AG10803 (cell line): ENCODE measurements around the gene ZDHHC13.

Experiments used
- DNase-seq: peaks from one replicate; pipeline ENCODE4 v3.0.0; 2010; ENCODE audit warnings: low read depth
- H3K4me3 ChIP-seq: 2 replicates; pipeline ENCODE4 v1.5.1; 2011; ENCODE audit warnings: mild to moderate bottlenecking, low read length, control low read depth
- CTCF ChIP-seq: conservative IDR thresholded peaks from 2 replicates; pipeline ENCODE4 v1.5.1; 2011; ENCODE audit warnings: mild to moderate bottlenecking, low read length, control low read depth, inconsistent platforms

ZDHHC13 gene

DNA sequence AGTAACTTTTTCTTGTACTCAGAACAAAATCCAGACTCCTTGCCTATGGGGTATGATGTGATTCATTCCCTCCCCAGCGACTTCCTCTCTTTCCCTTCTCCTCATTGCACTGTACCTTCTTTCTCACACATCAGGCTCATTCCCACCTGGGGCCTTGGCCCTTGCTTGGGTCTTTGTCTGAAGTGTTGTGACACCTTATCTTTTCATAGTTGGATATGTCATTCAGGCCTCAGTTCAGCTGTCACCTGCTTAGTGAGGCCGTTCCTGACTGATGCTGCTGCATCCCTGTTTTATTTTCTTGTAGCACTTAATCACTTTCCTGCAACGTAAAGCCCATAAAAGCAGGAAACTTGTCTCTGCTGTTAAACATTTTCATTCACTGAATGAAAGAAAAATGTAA is 39.9 kb downstream of the ZDHHC13 start:
- DNase-seq: no peak
- no peak for TF ChIP-seq CTCF
- H3K4me3 ChIP-seq: no peak overlapping the region

DNA sequence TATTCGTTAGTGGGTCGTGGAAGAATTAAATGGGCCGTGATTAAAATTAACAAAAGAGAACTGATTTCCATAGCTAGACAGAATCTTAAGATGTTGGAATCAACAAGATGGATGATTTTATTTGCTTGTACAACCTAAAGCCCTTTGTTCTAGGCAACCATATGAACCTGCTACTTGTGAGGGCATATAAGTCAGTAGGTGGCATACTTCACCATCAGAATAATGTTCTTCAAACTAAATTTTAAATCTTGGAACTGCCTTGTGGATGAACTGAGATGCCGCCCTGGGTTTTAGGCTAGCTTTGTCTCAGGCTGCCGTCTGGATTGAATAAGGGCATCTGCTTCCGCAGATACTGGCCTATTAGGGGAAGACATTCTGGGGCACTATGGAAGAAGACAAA is 43.9 kb downstream of the ZDHHC13 start:
- no peak overlapping the region for H3K4me3 ChIP-seq
- DNase-seq: no peak
- no peak for TF ChIP-seq CTCF

- TF ChIP-seq CTCF: no peak
- H3K4me3 ChIP-seq: no peak overlapping the region
- no peak for DNase-seq
These were observed 44.7 kb downstream of the ZDHHC13 start for GRCh38 chr11:19161651-19162050.

DNA sequence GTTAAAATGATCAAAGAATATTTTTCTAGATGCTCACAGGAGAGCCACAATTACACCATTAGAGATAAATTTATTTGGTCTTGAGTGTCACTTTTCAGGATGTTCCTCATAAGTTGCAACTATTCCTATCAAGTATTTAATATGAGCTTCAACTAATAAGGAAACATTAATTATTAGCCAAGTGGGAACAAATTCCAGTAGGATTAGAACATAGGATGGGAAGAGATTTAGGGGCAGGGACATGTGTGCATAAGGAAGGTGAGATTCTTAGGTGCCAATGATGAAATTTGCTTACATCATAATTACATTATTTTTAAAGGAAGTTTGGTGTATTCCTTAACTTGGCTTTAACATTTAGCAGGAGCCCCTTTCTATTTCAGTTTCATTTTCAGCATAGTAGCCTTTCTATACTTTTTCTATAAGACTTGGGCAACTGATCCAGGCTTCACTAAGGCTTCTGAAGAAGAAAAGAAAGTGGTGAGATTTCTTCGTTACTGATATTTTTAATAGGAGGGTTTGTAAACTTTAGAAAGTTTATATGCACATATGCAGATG is 46.1 kb downstream of the ZDHHC13 start:
- no peak for DNase-seq
- H3K4me3 ChIP-seq: no peak overlapping the region

DNA sequence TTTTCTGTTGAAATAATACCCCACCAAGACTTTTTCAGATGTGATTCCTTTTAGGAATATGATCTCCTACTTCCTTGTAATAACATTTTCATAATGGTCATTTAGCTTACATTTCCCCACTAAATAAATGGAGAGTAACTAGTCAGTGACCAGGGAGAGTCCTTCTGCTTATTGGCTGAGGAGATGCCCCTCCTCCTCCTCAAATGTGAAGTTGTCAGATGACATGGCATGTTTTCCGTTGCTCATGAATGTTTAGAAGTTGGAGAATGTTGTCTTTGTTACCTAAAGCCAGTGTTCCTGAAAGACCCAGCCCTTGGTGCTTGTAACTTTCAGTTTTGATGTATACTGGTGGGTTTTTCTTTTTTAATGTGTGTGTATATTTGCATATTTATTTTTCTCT is 46.6 kb downstream of the ZDHHC13 start:
- DNase-seq: no peak
- no peak overlapping the region for H3K4me3 ChIP-seq
- no peak for TF ChIP-seq CTCF

More for the DNA sequence above, 46.1 kb downstream of the ZDHHC13 start:
- TF ChIP-seq CTCF: no peak

- no peak for DNase-seq
- no peak for TF ChIP-seq CTCF
- no peak overlapping the region for H3K4me3 ChIP-seq
These were observed 47.4 kb downstream of the ZDHHC13 start for GRCh38 chr11:19164230-19164855.

GRCh38 chr11:19164881-19165280 is 47.9 kb downstream of the ZDHHC13 start:
- no peak for TF ChIP-seq CTCF

More at GRCh38 chr11:19164881-19165280, 47.9 kb downstream of the ZDHHC13 start:
- no peak overlapping the region for H3K4me3 ChIP-seq
- DNase-seq: no peak
